GM12878 (cell line): ENCODE data around the gene IFT122. TPM values are rescaled to one million over a fixed set of nuclear protein-coding genes. Genes with fewer than 3 reads are reported as not detected.

Source experiments
- CBX5 ChIP-seq: sonication (generic); IDR thresholded peaks from 2 replicates; pipeline ENCODE4 v1.6.1; 2016; ENCODE audit warnings: low read depth, moderate library complexity, mild to moderate bottlenecking, inconsistent platforms
- CREB1 ChIP-seq: IDR thresholded peaks from 2 replicates; pipeline ENCODE4 v1.6.1; 2012; ENCODE audit warnings: low read depth, mild to moderate bottlenecking, inconsistent platforms
- ESRRA ChIP-seq: IDR thresholded peaks from 2 replicates; pipeline ENCODE4 v1.6.1; 2012; ENCODE audit warnings: mild to moderate bottlenecking, low read length, improper control_type of control experiment
- EZH2 ChIP-seq: IDR thresholded peaks from 2 replicates; pipeline ENCODE4 v1.6.1; 2012; ENCODE audit warnings: low read depth, mild to moderate bottlenecking, control low read depth, inconsistent platforms, low read length, borderline replicate concordance; ENCODE audit not compliant: control insufficient read depth
- FOXK2 ChIP-seq: fragments of 450-650 bp; IDR thresholded peaks from 2 replicates; pipeline ENCODE4 v1.6.1; 2017; ENCODE audit warnings: mild to moderate bottlenecking, moderate library complexity
- KDM1A ChIP-seq: fragments of 200-600 bp; sonication (generic); IDR thresholded peaks from 2 replicates; pipeline ENCODE4 v1.6.1; 2016; ENCODE audit warnings: borderline replicate concordance
- PAX8 ChIP-seq: fragments of 450-650 bp; IDR thresholded peaks from 2 replicates; pipeline ENCODE4 v1.6.1; 2017; ENCODE audit warnings: mild to moderate bottlenecking, moderate library complexity
- RAD51 ChIP-seq: fragments of 450-650 bp; IDR thresholded peaks from 2 replicates; pipeline ENCODE4 v1.6.1; 2016; ENCODE audit warnings: moderate library complexity, mild to moderate bottlenecking, inconsistent platforms
- SMAD5 ChIP-seq: IDR thresholded peaks from 2 replicates; pipeline ENCODE4 v1.6.1; 2016; ENCODE audit warnings: antibody characterized with exemption, low read depth
- TCF3 ChIP-seq: IDR thresholded peaks from 2 replicates; pipeline ENCODE4 v1.6.1; 2012; ENCODE audit warnings: low read depth, mild to moderate bottlenecking, low read length, borderline replicate concordance; ENCODE audit not compliant: insufficient read depth
- ZZZ3 ChIP-seq: IDR thresholded peaks from 2 replicates; pipeline ENCODE4 v1.6.1; 2011; ENCODE audit warnings: low read depth; ENCODE audit not compliant: control insufficient read depth, insufficient read length
- polyA plus RNA-seq, 11 experiments: library from polyadenylated mRNA; depleted of rRNA in 4 of 11; unstranded in 6 of 11; stranded (reverse) in 5 of 11; fragments of >200 nt; fragmentation: Nextera tagmentation in 4 of 11; fragmentation: Illumina TruSeq in 1 of 11; extraction: Ambion mirVana in 4 of 11; extraction: Trizol in 1 of 11; gene quantifications; 1 replicate in 1 of 11; 2 replicates in 10 of 11; pipeline versions ENCODE4 v1.2.1 to v1.2.3, GENCODE V29; 2011 to 2016; ENCODE audit warnings: inconsistent platforms in 2 of 11, missing spikeins in 2 of 11, low read depth in 1 of 11
- total RNA-seq, 4 experiments: library from RNA; depleted of rRNA in 3 of 4; stranded (reverse); fragments of >200 nt in 3 of 4; fragmentation: Illumina TruSeq in 1 of 4; extraction: Trizol in 1 of 4; gene quantifications; 2 replicates each; pipeline versions ENCODE4 v1.2.1 to v1.2.3, GENCODE V29; 2013 to 2021
- TF ChIP-seq, protein P1 (sequence below): IDR thresholded peaks from 2 replicates; pipeline ENCODE4 v1.6.1; 2012; ENCODE audit warnings: mild to moderate bottlenecking, low read depth, low read length
- TF ChIP-seq, protein P2 (sequence below): IDR thresholded peaks from 2 replicates; pipeline ENCODE4 v1.6.1; 2012; ENCODE audit warnings: low read depth, low read length, improper control_type of control experiment
- TF ChIP-seq, protein P3 (sequence below): fragments of 450-650 bp; IDR thresholded peaks from 2 replicates; pipeline ENCODE4 v1.6.1; 2017; ENCODE audit warnings: borderline replicate concordance
- TF ChIP-seq, protein P4 (sequence below): fragments of 450-650 bp; IDR thresholded peaks from 2 replicates; pipeline ENCODE4 v1.6.1; 2017; ENCODE audit warnings: low read depth, mild to moderate bottlenecking, moderate library complexity
- TF ChIP-seq, protein P5 (sequence below): fragments of 450-650 bp; formaldehyde crosslinking; IDR thresholded peaks from 2 replicates; pipeline ENCODE4 v1.4.0; 2022; ENCODE audit warnings: mild to moderate bottlenecking, moderate library complexity
- TF ChIP-seq, protein P6 (sequence below): IDR thresholded peaks from 2 replicates; pipeline ENCODE4 v1.6.1; 2011; ENCODE audit warnings: borderline replicate concordance, low read depth, mild to moderate bottlenecking, moderate library complexity, mixed read lengths, low read length; ENCODE audit not compliant: insufficient read depth; ENCODE audit errors: extremely low read length
- TF ChIP-seq, protein P7 (sequence below): IDR thresholded peaks from 2 replicates; pipeline ENCODE4 v1.6.1; 2011; ENCODE audit warnings: low read depth, low read length, improper control_type of control experiment, borderline replicate concordance

IFT122 gene
- total and polyA plus RNA-seq, 10 of the 15 experiments (the other 5 are each of a cell fraction or from before 2014, with no cell fraction given), result 1.8 to 19.2 (median 8.4) TPM

DNA sequence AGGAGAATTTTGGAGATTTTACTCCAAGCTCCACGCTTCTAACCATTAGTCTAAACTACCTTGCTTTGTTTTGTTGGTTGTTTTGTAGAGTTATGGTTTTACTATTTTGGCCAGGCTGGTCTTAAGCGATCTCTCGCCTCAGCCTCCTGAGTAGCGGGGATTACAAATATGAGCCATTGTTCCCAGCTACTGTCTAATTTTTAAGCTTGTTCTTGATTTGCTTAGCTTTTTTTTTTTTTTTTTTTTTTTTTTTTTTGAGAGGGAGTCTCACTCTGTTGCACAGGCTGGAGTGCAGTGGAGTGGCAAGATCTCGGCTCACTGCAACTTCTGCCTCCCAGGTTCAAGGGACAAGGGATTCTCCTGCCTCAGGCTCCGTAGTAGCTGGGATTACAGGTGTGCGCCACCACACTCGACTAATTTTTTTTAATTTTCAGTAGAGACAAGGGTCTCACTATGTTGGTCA is 40.1 kb upstream of the IFT122 start (continued):
- TF ChIP-seq, protein P1, sequence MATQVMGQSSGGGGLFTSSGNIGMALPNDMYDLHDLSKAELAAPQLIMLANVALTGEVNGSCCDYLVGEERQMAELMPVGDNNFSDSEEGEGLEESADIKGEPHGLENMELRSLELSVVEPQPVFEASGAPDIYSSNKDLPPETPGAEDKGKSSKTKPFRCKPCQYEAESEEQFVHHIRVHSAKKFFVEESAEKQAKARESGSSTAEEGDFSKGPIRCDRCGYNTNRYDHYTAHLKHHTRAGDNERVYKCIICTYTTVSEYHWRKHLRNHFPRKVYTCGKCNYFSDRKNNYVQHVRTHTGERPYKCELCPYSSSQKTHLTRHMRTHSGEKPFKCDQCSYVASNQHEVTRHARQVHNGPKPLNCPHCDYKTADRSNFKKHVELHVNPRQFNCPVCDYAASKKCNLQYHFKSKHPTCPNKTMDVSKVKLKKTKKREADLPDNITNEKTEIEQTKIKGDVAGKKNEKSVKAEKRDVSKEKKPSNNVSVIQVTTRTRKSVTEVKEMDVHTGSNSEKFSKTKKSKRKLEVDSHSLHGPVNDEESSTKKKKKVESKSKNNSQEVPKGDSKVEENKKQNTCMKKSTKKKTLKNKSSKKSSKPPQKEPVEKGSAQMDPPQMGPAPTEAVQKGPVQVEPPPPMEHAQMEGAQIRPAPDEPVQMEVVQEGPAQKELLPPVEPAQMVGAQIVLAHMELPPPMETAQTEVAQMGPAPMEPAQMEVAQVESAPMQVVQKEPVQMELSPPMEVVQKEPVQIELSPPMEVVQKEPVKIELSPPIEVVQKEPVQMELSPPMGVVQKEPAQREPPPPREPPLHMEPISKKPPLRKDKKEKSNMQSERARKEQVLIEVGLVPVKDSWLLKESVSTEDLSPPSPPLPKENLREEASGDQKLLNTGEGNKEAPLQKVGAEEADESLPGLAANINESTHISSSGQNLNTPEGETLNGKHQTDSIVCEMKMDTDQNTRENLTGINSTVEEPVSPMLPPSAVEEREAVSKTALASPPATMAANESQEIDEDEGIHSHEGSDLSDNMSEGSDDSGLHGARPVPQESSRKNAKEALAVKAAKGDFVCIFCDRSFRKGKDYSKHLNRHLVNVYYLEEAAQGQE, result no peak
- TF ChIP-seq, protein P2, sequence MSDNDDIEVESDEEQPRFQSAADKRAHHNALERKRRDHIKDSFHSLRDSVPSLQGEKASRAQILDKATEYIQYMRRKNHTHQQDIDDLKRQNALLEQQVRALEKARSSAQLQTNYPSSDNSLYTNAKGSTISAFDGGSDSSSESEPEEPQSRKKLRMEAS, result no peak
- no peak for TF ChIP-seq KDM1A
- no peak for TF ChIP-seq TCF3
- TF ChIP-seq ZZZ3, result no peak
- TF ChIP-seq FOXK2, result no peak
- no peak for TF ChIP-seq CREB1
- peak; percentile 88; the same call in 1 of the 2 replicates for TF ChIP-seq PAX8
- peak; percentile 38; the same call in 1 of the 2 replicates for TF ChIP-seq SMAD5
- TF ChIP-seq CBX5, result no peak
- TF ChIP-seq, protein P3, sequence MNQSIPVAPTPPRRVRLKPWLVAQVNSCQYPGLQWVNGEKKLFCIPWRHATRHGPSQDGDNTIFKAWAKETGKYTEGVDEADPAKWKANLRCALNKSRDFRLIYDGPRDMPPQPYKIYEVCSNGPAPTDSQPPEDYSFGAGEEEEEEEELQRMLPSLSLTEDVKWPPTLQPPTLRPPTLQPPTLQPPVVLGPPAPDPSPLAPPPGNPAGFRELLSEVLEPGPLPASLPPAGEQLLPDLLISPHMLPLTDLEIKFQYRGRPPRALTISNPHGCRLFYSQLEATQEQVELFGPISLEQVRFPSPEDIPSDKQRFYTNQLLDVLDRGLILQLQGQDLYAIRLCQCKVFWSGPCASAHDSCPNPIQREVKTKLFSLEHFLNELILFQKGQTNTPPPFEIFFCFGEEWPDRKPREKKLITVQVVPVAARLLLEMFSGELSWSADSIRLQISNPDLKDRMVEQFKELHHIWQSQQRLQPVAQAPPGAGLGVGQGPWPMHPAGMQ, result no peak
- TF ChIP-seq, protein P4, sequence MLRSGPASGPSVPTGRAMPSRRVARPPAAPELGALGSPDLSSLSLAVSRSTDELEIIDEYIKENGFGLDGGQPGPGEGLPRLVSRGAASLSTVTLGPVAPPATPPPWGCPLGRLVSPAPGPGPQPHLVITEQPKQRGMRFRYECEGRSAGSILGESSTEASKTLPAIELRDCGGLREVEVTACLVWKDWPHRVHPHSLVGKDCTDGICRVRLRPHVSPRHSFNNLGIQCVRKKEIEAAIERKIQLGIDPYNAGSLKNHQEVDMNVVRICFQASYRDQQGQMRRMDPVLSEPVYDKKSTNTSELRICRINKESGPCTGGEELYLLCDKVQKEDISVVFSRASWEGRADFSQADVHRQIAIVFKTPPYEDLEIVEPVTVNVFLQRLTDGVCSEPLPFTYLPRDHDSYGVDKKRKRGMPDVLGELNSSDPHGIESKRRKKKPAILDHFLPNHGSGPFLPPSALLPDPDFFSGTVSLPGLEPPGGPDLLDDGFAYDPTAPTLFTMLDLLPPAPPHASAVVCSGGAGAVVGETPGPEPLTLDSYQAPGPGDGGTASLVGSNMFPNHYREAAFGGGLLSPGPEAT, result no peak
- TF ChIP-seq RAD51, result no peak
- TF ChIP-seq, protein P5, sequence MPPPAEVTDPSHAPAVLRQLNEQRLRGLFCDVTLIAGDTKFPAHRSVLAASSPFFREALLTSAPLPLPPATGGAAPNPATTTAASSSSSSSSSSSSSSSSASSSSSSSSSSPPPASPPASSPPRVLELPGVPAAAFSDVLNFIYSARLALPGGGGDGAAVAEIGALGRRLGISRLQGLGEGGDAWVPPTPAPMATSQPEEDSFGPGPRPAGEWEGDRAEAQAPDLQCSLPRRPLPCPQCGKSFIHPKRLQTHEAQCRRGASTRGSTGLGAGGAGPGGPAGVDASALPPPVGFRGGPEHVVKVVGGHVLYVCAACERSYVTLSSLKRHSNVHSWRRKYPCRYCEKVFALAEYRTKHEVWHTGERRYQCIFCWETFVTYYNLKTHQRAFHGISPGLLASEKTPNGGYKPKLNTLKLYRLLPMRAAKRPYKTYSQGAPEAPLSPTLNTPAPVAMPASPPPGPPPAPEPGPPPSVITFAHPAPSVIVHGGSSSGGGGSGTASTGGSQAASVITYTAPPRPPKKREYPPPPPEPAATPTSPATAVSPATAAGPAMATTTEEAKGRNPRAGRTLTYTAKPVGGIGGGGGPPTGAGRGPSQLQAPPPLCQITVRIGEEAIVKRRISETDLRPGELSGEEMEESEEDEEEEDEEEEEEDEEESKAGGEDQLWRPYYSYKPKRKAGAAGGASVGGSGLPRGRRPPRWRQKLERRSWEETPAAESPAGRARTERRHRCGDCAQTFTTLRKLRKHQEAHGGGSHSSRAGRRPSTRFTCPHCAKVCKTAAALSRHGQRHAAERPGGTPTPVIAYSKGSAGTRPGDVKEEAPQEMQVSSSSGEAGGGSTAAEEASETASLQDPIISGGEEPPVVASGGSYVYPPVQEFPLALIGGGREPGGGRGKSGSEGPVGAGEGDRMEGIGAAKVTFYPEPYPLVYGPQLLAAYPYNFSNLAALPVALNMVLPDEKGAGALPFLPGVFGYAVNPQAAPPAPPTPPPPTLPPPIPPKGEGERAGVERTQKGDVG, result no peak
- TF ChIP-seq ESRRA, result no peak
- no peak for TF ChIP-seq EZH2
- TF ChIP-seq, protein P6, sequence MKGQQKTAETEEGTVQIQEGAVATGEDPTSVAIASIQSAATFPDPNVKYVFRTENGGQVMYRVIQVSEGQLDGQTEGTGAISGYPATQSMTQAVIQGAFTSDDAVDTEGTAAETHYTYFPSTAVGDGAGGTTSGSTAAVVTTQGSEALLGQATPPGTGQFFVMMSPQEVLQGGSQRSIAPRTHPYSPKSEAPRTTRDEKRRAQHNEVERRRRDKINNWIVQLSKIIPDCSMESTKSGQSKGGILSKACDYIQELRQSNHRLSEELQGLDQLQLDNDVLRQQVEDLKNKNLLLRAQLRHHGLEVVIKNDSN, result no peak
- TF ChIP-seq, protein P7, sequence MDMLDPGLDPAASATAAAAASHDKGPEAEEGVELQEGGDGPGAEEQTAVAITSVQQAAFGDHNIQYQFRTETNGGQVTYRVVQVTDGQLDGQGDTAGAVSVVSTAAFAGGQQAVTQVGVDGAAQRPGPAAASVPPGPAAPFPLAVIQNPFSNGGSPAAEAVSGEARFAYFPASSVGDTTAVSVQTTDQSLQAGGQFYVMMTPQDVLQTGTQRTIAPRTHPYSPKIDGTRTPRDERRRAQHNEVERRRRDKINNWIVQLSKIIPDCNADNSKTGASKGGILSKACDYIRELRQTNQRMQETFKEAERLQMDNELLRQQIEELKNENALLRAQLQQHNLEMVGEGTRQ, result no peak
